ENCODE measurements around the gene SDC4. TPM values are rescaled to one million over a fixed set of nuclear protein-coding genes. Genes with fewer than 3 reads are reported as not detected.

SDC4 gene
- total and polyA plus RNA-seq, 10 of the 15 experiments (the other 5 are each of a cell fraction or from before 2014, with no cell fraction given), result 0.52 to 11.3 (median 1.4) TPM

GRCh38 chr20:45322952-45323383 is 25.3 kb downstream of the SDC4 start (continued):
- peak; percentile 12 to 56 (median 29); a peak in 3 of 6 replicates for TF ChIP-seq CTCF (IDR thresholded peaks at IDR 0.05 in 2 of 3, conservative IDR thresholded peaks at IDR 0.05 in 1 of 3; ENCODE audit: control insufficient read depth in 2 of 3, extremely low read depth in 1 of 3, insufficient read depth in 1 of 3, low read depth in 3 of 3, low read length in 3 of 3)

- Histone ChIP-seq H3K9me3 (replicated peaks; ENCODE audit: control insufficient read depth, insufficient read depth, low read length) (no peaks in the 10 kb centered on the region; the same call in 2 of the 3 replicates), H3K9ac (ENCODE audit: control insufficient read depth, insufficient read depth, low read length) (no peak overlapping the region), H3K79me2 (ENCODE audit: control insufficient read depth, insufficient read depth, low read length) (no peaks in the 10 kb centered on the region), H3K4me1 (ENCODE audit: control insufficient read depth, insufficient read depth, low read length) (peaks cover 19% of the 10 kb centered on the region), H3K4me2 (ENCODE audit: control insufficient read depth, insufficient read depth) (no peak overlapping the region), H4K20me1 (ENCODE audit: control insufficient read depth, insufficient read depth) (no peaks in the 10 kb centered on the region), H3K4me3 (no peak overlapping the region), H2AFZ (ENCODE audit: control insufficient read depth, low read depth, low read length) (no peak overlapping the region), H3K36me3 (ENCODE audit: control insufficient read depth in 2 of 2, insufficient read depth in 2 of 2, low read length in 1 of 2) (no peaks in the 10 kb centered on the region), H3K27ac (ENCODE audit: control insufficient read depth, insufficient read depth) (no peak overlapping the region), H3K27me3 (replicated peaks in 1 of 2; ENCODE audit: control insufficient read depth in 2 of 2, insufficient read depth in 2 of 2, low read length in 1 of 2) (peaks cover 4% of the 10 kb centered on the region in 2 experiments; a peak in 3 of 4 replicates)
- ChIA-PET SMC1A (ENCODE audit: uncharacterized antibody, unreplicated experiment) (interaction anchor here (0.5 to 7.2 kb wide), 14 partner anchors 9 to 917 kb away, joined by 3 to 82 read pairs (median 4); partner anchors contain the start of gene SYS1), CTCF (interaction anchor here (0.6 to 11.2 kb wide), 21 partner anchors 9 to 450 kb away, joined by 3 to 121 read pairs (median 5); partner anchors contain the start of genes SDC4 and SYS1), RAD21 (ENCODE audit: unreplicated experiment) (interaction anchor here (0.6 to 4.9 kb wide), 8 partner anchors 40 to 451 kb away, joined by 3 to 36 read pairs (median 7); partner anchors contain the start of gene SYS1), POLR2A (no interaction called here)
- peak; percentile 57 for DNase-seq (ENCODE audit: low read depth, low spot score)
- intact Hi-C loops (cut with micrococcal nuclease; ENCODE audit: unreplicated experiment), result loop anchor here (5.0 kb wide), 1 partner anchor 131 kb away; no protein-coding TSS in a partner anchor
- FAIRE-seq, result peak; percentile 18
- peak; percentile 89 for ATAC-seq
- in situ Hi-C loops (cut with MboI), result loop anchor here (5.0 kb wide), 1 partner anchor 451 kb away; no protein-coding TSS in a partner anchor
- WGBS (ENCODE audit: insufficient coverage, insufficient replicate concordance, low lambda C conversion rate, missing lambda C conversion rate), result 14% methylated on average over 5 of the region's 5 CpGs
- BruUV-seq (replicated peaks), result no TSS peak
- TF ChIP-seq SPI1 (IDR thresholded peaks at IDR 0.05; ENCODE audit: borderline replicate concordance, insufficient read depth, low read depth, low read length), result peak; percentile 94
- no peak for TF ChIP-seq NR2C2 (IDR thresholded peaks at IDR 0.05; ENCODE audit: borderline replicate concordance, control insufficient read depth, insufficient read length, low read depth)
- TF ChIP-seq HDAC6 (IDR thresholded peaks at IDR 0.05; ENCODE audit: unreplicated experiment), result no peak
- no peak for TF ChIP-seq NFYA (IDR thresholded peaks at IDR 0.05; ENCODE audit: borderline replicate concordance, low read depth, low read length)
- no peak for TF ChIP-seq ZNF622 (IDR thresholded peaks at IDR 0.05)
- no peak for TF ChIP-seq E2F8 (IDR thresholded peaks at IDR 0.05; ENCODE audit: low read depth, partially characterized antibody)
- TF ChIP-seq ELK1 (IDR thresholded peaks at IDR 0.05; ENCODE audit: low read depth, low read length), result no peak
- TF ChIP-seq FOXK2 (IDR thresholded peaks at IDR 0.05), result no peak
- no peak for TF ChIP-seq HCFC1 (IDR thresholded peaks at IDR 0.05; ENCODE audit: low read length)
- TF ChIP-seq CTCF (IDR thresholded peaks at IDR 0.05 in 2 of 3, conservative IDR thresholded peaks at IDR 0.05 in 1 of 3; ENCODE audit: control insufficient read depth in 2 of 3, extremely low read depth in 1 of 3, insufficient read depth in 1 of 3, low read depth in 3 of 3, low read length in 3 of 3), result no peak
- TF ChIP-seq SMAD5 (IDR thresholded peaks at IDR 0.05; ENCODE audit: low read depth), result no peak
Observed at GRCh38 chr20:45320948-45321595, 27.2 kb downstream of the SDC4 start.

Data from GM12878 (cell line).